GM18858 (cell line): ENCODE data around the gene LLCFC1.

Experiments
- ATAC-seq: cut with Tn5 transposase; IDR thresholded peaks from one replicate; pipeline ENCODE4 v1.9.1; 2021; ENCODE audit not compliant: unreplicated experiment

LLCFC1 gene

DNA sequence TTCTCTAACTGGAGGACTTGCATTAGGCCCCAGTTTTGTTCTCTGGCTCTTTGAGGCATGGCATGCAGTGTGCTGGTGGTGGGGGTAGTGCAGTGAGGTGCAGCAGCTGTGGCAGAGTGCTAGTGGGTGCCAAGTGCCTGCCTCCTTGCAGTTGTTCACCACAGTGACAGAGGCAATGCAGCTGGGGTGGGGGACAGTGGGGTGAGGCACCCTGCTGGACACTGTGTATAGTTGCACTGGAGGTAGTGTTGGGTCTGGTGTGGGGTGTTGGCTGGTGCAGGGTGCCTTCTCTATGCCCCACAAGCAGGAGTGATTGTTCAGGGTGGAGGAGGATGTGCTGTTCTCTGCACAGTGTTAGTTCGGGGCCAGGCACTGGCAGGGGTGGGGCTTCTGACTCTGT, 44.5 kb downstream of the LLCFC1 start:
- no peak for ATAC-seq

- ATAC-seq, result no peak
Observed at GRCh38 chr7:142984297-142984696, 45.0 kb downstream of the LLCFC1 start.
